Measurements from ENCODE around the gene TSPAN32. TPM values are rescaled to one million over a fixed set of nuclear protein-coding genes. Genes with fewer than 3 reads are reported as not detected.

TSPAN32 gene
- total and polyA plus RNA-seq, 12 donors, result 2.3 to 47.5 (median 23.3) TPM

DNA sequence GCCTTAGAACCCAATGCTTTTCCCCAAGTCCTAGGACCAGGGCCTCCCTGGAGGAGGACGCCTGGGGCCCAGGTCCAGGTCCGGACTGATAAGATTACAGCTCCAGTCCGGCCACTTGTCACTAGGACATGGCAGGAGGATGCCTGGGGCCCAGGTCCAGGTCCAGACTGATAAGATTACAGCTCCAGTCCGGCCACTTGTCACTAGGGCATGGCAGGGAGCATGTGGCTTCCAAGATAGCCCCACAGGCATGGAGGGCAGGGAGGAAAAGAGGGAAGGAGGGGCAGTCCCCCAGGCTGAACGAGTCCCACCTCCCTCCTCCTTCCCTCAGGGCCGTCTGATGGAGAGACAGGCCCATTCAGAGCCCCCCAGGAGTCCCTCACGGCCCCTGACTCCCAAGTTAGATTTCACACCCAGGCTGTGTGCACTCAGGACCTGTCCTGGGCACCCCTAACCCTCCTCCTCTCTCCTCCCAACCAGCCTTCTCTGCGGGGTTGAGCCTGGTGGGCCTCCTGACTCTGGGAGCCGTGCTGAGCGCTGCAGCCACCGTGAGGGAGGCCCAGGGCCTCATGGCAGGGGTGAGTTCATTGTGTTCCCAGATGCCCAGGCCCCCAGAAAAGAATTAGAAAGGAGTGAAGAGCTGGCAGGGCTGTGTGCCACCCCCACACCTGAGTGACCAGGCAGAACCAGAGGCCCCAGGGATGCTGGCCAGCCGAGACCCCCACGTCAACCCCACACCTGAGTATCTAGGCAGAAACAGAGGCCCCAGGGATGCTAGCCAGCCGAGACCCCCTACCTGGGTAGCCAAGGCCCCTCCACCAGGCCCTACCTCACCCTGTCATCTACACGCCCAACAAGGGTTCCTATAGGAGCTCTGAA is 2.1 kb downstream of the TSPAN32 start:
- Histone ChIP-seq H3K36me3 (peaks cover 0 to 5% (median 0%) of the 10 kb centered on the region in 9 donors), H3K9me3 (no peaks in the 10 kb centered on the region), H3K27me3 (no peaks in the 10 kb centered on the region), H3K4me3 (peak overlapping the region in 7 of 10 donors; percentile 16 to 58 (median 51)), H3K4me1 (peaks cover 21 to 74% (median 40%) of the 10 kb centered on the region in 9 donors), H3K27ac (peak overlapping the region; percentile 77 to 96 (median 90))
- peak; percentile 66 to 75 for DNase-seq
- TF ChIP-seq, protein P1, sequence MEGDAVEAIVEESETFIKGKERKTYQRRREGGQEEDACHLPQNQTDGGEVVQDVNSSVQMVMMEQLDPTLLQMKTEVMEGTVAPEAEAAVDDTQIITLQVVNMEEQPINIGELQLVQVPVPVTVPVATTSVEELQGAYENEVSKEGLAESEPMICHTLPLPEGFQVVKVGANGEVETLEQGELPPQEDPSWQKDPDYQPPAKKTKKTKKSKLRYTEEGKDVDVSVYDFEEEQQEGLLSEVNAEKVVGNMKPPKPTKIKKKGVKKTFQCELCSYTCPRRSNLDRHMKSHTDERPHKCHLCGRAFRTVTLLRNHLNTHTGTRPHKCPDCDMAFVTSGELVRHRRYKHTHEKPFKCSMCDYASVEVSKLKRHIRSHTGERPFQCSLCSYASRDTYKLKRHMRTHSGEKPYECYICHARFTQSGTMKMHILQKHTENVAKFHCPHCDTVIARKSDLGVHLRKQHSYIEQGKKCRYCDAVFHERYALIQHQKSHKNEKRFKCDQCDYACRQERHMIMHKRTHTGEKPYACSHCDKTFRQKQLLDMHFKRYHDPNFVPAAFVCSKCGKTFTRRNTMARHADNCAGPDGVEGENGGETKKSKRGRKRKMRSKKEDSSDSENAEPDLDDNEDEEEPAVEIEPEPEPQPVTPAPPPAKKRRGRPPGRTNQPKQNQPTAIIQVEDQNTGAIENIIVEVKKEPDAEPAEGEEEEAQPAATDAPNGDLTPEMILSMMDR (IDR thresholded peaks at IDR 0.05), result no peak
- peak; percentile 5 to 72 (median 51) for ATAC-seq
- WGBS, 2 donors, result 48 to 52% methylated on average over 15 of the region's 15 CpGs
- intact Hi-C loops (cut with DNase I), result loop anchor here in 9 of 10 donors (2.0 to 10.0 kb wide), 11 partner anchors 71 to 591 kb away; partner anchors contain the start of genes CD81 (in 1 of the 9), CDKN1C (in 1 of the 9) and TSSC4 (in 1 of the 9)

DNA sequence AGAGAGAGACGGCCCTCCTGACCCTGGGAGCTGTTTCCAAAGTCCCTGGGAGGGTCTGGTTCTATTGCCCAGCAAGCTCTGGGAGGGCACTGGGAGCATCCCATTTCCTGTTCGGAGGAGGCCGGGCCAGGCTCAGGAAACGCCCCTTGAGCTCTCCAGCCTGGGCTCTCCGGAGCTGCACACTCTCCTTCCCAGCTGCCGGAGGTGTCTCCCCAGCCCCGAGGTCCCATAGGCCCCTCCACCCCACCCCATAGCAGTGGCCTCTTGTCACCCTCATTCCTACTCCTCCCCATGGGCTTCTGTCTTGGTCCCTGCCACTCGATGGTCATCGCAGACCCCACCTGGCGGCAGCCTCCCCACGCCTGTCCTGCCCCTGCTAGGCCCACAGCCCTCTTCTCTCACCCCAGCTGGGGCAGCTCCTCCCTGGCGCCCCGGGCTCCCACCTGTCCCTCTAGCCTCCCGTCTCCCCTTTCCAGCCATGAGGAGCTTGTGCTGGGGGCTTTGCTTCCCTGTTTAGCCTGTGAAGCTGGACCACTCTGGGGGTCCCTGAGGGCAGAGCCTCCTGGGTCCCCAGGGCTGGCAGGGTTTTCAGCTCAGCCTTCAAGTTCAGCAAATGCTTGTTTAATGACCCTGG is 2.8 kb downstream of the TSPAN32 start:
- H3K27ac ChIP-seq, result peak overlapping the region; percentile 8 to 96 (median 90)
- 54 to 57% methylated on average over 13 to 14 of the region's 14 CpGs for WGBS, 2 donors
- no peak for DNase-seq

DNA sequence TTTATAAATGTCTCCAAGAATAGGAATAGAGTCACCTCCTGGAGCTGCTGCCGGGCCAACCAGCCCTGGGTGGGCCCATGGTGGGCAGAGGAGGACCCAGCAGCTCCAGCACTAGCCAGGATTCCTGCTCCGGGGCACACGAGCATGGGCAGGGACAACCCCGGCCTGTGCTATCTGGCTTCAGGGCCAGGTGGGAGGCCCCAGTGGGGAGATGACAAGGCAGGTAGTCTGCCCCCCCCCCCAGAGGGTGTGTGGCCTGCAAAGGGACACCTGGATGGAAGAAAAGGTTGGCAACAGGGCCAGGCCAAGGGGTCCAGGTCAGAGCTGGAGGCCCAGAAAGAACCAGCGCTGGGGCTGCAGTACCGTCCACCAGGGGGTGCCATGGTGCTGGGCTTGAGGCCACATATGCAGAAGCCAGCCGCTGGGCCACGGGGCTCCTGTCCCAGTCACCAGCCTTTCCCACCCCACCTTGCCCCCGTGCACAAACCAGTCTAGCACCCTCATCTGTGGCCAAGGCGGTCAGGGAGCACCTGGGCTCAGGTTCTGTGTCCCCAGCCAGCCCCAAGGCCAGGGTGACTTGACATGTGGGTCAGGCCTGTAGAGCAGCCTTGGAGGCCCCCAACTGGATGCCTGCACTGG is 3.4 kb downstream of the TSPAN32 start:
- TF ChIP-seq, protein P1 (IDR thresholded peaks at IDR 0.05), result peak; percentile 80 to 96 (median 93)
- Histone ChIP-seq H3K36me3 (no peaks in the 10 kb centered on the region), H3K9me3 (no peaks in the 10 kb centered on the region), H3K27me3 (no peaks in the 10 kb centered on the region), H3K4me3 (peak overlapping the region in 5 of 10 donors; percentile 20 to 34 (median 27)), H3K4me1 (peaks cover 21 to 65% (median 38%) of the 10 kb centered on the region in 9 donors), H3K27ac (peak overlapping the region; percentile 8 to 96 (median 90))
- ATAC-seq (peak; percentile 33 to 73 (median 51)), DNase-seq (peak; percentile 88 to 92)
- intact Hi-C loops (cut with DNase I), result loop anchor here (1.0 to 10.0 kb wide), 16 partner anchors 70 to 590 kb away; partner anchors contain the start of genes TSSC4 (in 3 of the 10), CD81 (in 2 of the 10) and CDKN1C (in 1 of the 10)
- 20 to 28% methylated on average over 10 of the region's 10 CpGs for WGBS, 2 donors

More for the DNA sequence above, 2.8 kb downstream of the TSPAN32 start:
- TF ChIP-seq, protein P1 (IDR thresholded peaks at IDR 0.05), result no peak
- intact Hi-C loops (cut with DNase I), result loop anchor here (1.0 to 10.0 kb wide), 18 partner anchors 70 to 590 kb away; partner anchors contain the start of genes TSSC4 (in 4 of the 10), CD81 (in 2 of the 10) and CDKN1C (in 1 of the 10)
- peak overlapping the region in 4 of 10 donors; percentile 18 to 33 (median 20) for H3K4me3 ChIP-seq
- H3K27me3 ChIP-seq, result no peaks in the 10 kb centered on the region
- H3K4me1 ChIP-seq, result peaks cover 21 to 67% (median 38%) of the 10 kb centered on the region in 9 donors
- no peaks in the 10 kb centered on the region for H3K9me3 ChIP-seq
- H3K36me3 ChIP-seq, result no peaks in the 10 kb centered on the region
- peak in 2 of 8 donors; percentile 9 to 10 for ATAC-seq
